B cell (primary cell): ENCODE results near the gene CELF6. TPM values are rescaled to one million over a fixed set of nuclear protein-coding genes. Genes with fewer than 3 reads are reported as not detected.

Experiments
- ATAC-seq: fragments of 200-7000 bp; cut with Tn5 transposase; one replicate; pipeline ENCODE4 v1.10.0; 2021; ENCODE audit warnings: low read depth, mild to moderate bottlenecking, moderate number of reproducible peaks, moderate library complexity
- CTCF ChIA-PET: fragments of 350-600 bp; sonication (Branson Sonifier 250); formaldehyde crosslinking; loops from one replicate; lab custom pipeline; 2021; ENCODE audit warnings: antibody characterized with exemption, inconsistent platforms; lab: Charles Lee
- POLR2A ChIA-PET: fragments of 350-600 bp; sonication (Branson Sonifier 250); formaldehyde crosslinking; loops from one replicate; lab custom pipeline; 2021; ENCODE audit warnings: antibody characterized with exemption; lab: Charles Lee
- DNase-seq: peaks from one replicate; pipeline ENCODE4 v3.0.0; 2013
- H2AFZ ChIP-seq: 2 replicates; pipeline ENCODE4 v1.6.1; 2012; ENCODE audit warnings: mild to moderate bottlenecking, low read depth, low read length; ENCODE audit not compliant: insufficient read depth, poor library complexity, severe bottlenecking
- H3K27ac ChIP-seq, 2 donors: 1 replicate in 1 of 2; 2 replicates in 1 of 2; pipeline ENCODE4 v1.5.1; 2012 to 2013; ENCODE audit warnings: low read length in 2 of 2, mild to moderate bottlenecking in 2 of 2, moderate library complexity in 1 of 2
- H3K27me3 ChIP-seq, 4 experiments: fragments of 200-600 bp in 1 of 4; sonication (generic) in 1 of 4; replicated peaks in 1 of 4; 1 replicate in 2 of 4; 2 replicates in 2 of 4; pipeline versions ENCODE4 v1.6.1 to v1.7.0; 2013 to 2016; ENCODE audit warnings: low read length in 3 of 4, mild to moderate bottlenecking in 2 of 4, mixed read lengths in 1 of 4, moderate library complexity in 1 of 4; ENCODE audit not compliant: insufficient read depth in 4 of 4, control insufficient read depth in 3 of 4; ENCODE audit errors: control extremely low read depth in 1 of 4
- H3K36me3 ChIP-seq, 2 experiments: replicated peaks in 1 of 2; 1 replicate in 1 of 2; 2 replicates in 1 of 2; pipeline versions ENCODE4 v1.6.1 to v1.7.1; 2013; ENCODE audit warnings: low read length in 1 of 2; ENCODE audit not compliant: insufficient read depth in 2 of 2, control insufficient read depth in 1 of 2; ENCODE audit errors: control extremely low read depth in 1 of 2, extremely low read depth in 1 of 2
- H3K4me1 ChIP-seq, 2 donors: fragments of 200-600 bp in 1 of 2; sonication (generic) in 1 of 2; 1 replicate in 1 of 2; 2 replicates in 1 of 2; pipeline versions ENCODE4 v1.5.1 to v1.6.1; 2013 to 2017; ENCODE audit warnings: low read length in 2 of 2; ENCODE audit not compliant: control insufficient read depth in 2 of 2, insufficient read depth in 2 of 2
- H3K4me2 ChIP-seq: replicated peaks from 2 replicates; pipeline ENCODE3; 2012; ENCODE audit warnings: mild to moderate bottlenecking, low read depth, low read length; ENCODE audit not compliant: poor library complexity, severe bottlenecking
- H3K4me3 ChIP-seq, 5 experiments: fragments of 200-600 bp in 1 of 5; sonication (generic) in 1 of 5; 1 replicate in 3 of 5; 2 replicates in 2 of 5; pipeline versions ENCODE4 v1.5.1 to v1.7.0; 2011 to 2016; ENCODE audit warnings: low read length in 4 of 5, mild to moderate bottlenecking in 4 of 5, low read depth in 2 of 5, control low read depth in 1 of 5, moderate library complexity in 1 of 5; ENCODE audit not compliant: insufficient read depth in 1 of 5; ENCODE audit errors: control extremely low read depth in 1 of 5, extremely low read depth in 1 of 5
- H3K79me2 ChIP-seq: fragments of 200-600 bp; sonication (generic); one replicate; pipeline ENCODE4 v1.6.0; 2016; ENCODE audit warnings: low read length; ENCODE audit not compliant: control insufficient read depth, insufficient read depth
- H3K9ac ChIP-seq: fragments of 200-600 bp; sonication (generic); 2 replicates; pipeline ENCODE4 v1.6.1; 2017; ENCODE audit warnings: mild to moderate bottlenecking, low read length, moderate library complexity
- H3K9me3 ChIP-seq, 3 donors: one replicate each; pipeline versions ENCODE4 v1.6.1 to v1.7.1; 2013; ENCODE audit warnings: low read length in 2 of 3; ENCODE audit not compliant: control insufficient read depth in 2 of 3, insufficient read depth in 1 of 3; ENCODE audit errors: control extremely low read depth in 1 of 3
- H4K20me1 ChIP-seq: 2 replicates; pipeline ENCODE4 v1.6.0; 2012; ENCODE audit warnings: mild to moderate bottlenecking, low read length; ENCODE audit not compliant: insufficient read depth, control insufficient read depth, poor library complexity, severe bottlenecking
- H3K27ac Mint-ChIP-seq: one replicate; pipeline ENCODE4 v1.8.0; 2021; ENCODE audit warnings: mixed read lengths
- H3K27me3 Mint-ChIP-seq: one replicate; pipeline ENCODE4 v1.8.0; 2021; ENCODE audit warnings: mixed read lengths
- H3K4me1 Mint-ChIP-seq: one replicate; pipeline ENCODE4 v1.8.0; 2021; ENCODE audit warnings: mixed read lengths
- H3K4me3 Mint-ChIP-seq: one replicate; pipeline ENCODE4 v1.8.0; 2021; ENCODE audit warnings: mixed read lengths
- H3K9me3 Mint-ChIP-seq: one replicate; pipeline ENCODE4 v1.8.0; 2022; ENCODE audit warnings: mixed read lengths; ENCODE audit not compliant: insufficient read depth
- EZH2 ChIP-seq: IDR thresholded peaks from 2 replicates; pipeline ENCODE4 v1.6.1; 2012; ENCODE audit warnings: borderline replicate concordance, low read depth, mild to moderate bottlenecking, moderate library complexity, low read length; ENCODE audit not compliant: insufficient read depth, poor library complexity, severe bottlenecking
- WGBS: methylation state at CpG from one replicate; pipeline ENCODE4 v1.1.5; 2013; ENCODE audit warnings: missing lambda C conversion rate; ENCODE audit not compliant: insufficient coverage; 5-methylcytosine and 5-hydroxymethylcytosine counted together
- intact Hi-C: fragments of 100-400 bp; cut with micrococcal nuclease; formaldehyde crosslinking; loops from one replicate; pipeline ENCODE4 v1.10.0; 2022
- polyA plus RNA-seq: library from polyadenylated mRNA; depleted of rRNA; stranded (reverse); fragments of >200 nt; gene quantifications from 2 replicates; pipeline ENCODE4 v1.2.3, GENCODE V29; 2012
- total RNA-seq, 2 donors: library from RNA; stranded (reverse); fragments of 120-200 nt in 1 of 2; gene quantifications; 1 replicate in 1 of 2; 2 replicates in 1 of 2; pipeline versions ENCODE4 v1.2.3 to v1.2.4, GENCODE V29; 2013 to 2022
- TF ChIP-seq, protein P1 (sequence below): fragments of 200-600 bp; IDR thresholded peaks from one replicate; pipeline ENCODE4 v1.8.0; 2022; ENCODE audit warnings: antibody characterized with exemption, mild to moderate bottlenecking

The CELF6 gene
- total and polyA plus RNA-seq, 2 donors (not counting 1 experiment from before 2014, with no cell fraction given) = 5.3 to 8.5 TPM

DNA sequence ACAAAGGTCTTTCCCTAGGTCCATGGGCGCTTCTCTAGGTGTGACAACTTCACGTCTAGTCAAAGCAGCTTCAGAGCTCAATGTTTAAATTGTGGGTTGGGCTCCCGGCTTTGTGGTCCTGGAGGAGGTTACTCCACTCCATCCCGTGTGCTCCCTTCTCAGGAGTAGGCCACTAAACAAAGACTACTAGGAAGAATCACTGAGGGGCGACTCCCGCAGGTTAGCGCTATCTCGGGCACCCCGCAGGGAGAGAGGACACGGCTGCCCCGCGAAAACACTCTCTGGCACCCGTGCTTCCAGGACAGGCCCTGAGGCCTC, 48.1 kb downstream of the CELF6 start:
- Mint-ChIP-seq H3K4me1 (peaks cover 38% of the 10 kb centered on the region), H3K27ac (peak overlapping the region; percentile 91), H3K4me3 (peak overlapping the region; percentile 89), H3K27me3 (no peaks in the 10 kb centered on the region), H3K9me3 (no peaks in the 10 kb centered on the region)
- H3K4me3 ChIP-seq = peak overlapping the region; percentile 53 to 88 (median 82)
- peaks cover under 1 to 19% of the 10 kb centered on the region in 2 experiments for H3K36me3 ChIP-seq
- peaks cover 16 to 23% of the 10 kb centered on the region in 2 donors for H3K4me1 ChIP-seq
- POLR2A ChIA-PET = interaction anchor here (0.6 kb wide), 1 partner anchor 42 kb away, joined by 4 read pairs; no protein-coding TSS in a partner anchor
- DNase-seq (no peak), ATAC-seq (no peak)
- peak overlapping the region; percentile 93 for H3K9ac ChIP-seq
- intact Hi-C loops = loop anchor here (1.0 to 2.0 kb wide), 8 partner anchors 44 to 511 kb away; partner anchors contain the start of genes ADPGK, BBS4, CELF6 and HIGD2B
- peaks cover 9% of the 10 kb centered on the region for H3K79me2 ChIP-seq
- no peaks in the 10 kb centered on the region for H3K27me3 ChIP-seq
- CTCF ChIA-PET = interaction anchor here (0.6 kb wide), 1 partner anchor 72 kb away, joined by 3 read pairs; no protein-coding TSS in a partner anchor
- no peak for TF ChIP-seq EZH2
- TF ChIP-seq, protein P1, sequence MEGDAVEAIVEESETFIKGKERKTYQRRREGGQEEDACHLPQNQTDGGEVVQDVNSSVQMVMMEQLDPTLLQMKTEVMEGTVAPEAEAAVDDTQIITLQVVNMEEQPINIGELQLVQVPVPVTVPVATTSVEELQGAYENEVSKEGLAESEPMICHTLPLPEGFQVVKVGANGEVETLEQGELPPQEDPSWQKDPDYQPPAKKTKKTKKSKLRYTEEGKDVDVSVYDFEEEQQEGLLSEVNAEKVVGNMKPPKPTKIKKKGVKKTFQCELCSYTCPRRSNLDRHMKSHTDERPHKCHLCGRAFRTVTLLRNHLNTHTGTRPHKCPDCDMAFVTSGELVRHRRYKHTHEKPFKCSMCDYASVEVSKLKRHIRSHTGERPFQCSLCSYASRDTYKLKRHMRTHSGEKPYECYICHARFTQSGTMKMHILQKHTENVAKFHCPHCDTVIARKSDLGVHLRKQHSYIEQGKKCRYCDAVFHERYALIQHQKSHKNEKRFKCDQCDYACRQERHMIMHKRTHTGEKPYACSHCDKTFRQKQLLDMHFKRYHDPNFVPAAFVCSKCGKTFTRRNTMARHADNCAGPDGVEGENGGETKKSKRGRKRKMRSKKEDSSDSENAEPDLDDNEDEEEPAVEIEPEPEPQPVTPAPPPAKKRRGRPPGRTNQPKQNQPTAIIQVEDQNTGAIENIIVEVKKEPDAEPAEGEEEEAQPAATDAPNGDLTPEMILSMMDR = no peak
- peaks cover 5% of the 10 kb centered on the region for H4K20me1 ChIP-seq
- 2% methylated on average over 11 of the region's 13 CpGs for WGBS
- H3K4me2 ChIP-seq = peak overlapping the region; percentile 90
- H3K9me3 ChIP-seq = no peaks in the 10 kb centered on the region
- H3K27ac ChIP-seq = peak overlapping the region; percentile 71 to 80
- peak overlapping the region; percentile 92 for H2AFZ ChIP-seq

DNA sequence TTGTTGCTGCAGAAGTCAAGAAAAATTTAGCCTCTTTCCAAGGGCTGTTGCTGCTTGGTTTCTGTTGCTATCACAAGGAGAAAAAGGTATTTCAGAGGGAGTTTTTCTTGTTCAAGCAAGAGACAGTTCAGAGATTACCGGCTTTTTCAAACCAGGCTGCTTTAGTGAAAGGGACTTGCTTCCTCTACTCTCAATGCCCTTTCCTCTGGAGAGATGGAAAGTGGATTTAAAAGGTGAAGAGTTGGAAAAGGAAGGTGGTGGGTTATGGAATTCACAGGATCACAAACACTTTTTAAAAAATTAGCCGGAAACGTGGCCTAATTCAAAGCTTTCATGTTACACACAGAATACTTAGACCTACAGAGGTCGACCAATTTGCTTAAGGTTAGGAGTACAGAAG, 48.7 kb downstream of the CELF6 start:
- Histone ChIP-seq H3K4me3 (peak overlapping the region in 1 of 5 experiments; percentile 78), H3K27me3 (no peaks in the 10 kb centered on the region), H4K20me1 (peaks cover 5% of the 10 kb centered on the region), H3K4me2 (peak overlapping the region; percentile 90), H3K36me3 (peaks cover 6 to 25% of the 10 kb centered on the region in 2 experiments), H3K27ac (peak overlapping the region in 1 of 2 donors; percentile 80), H3K79me2 (peaks cover 9% of the 10 kb centered on the region), H3K9me3 (no peaks in the 10 kb centered on the region), H3K9ac (peak overlapping the region; percentile 93), H2AFZ (peak overlapping the region; percentile 92), H3K4me1 (peaks cover 16 to 23% of the 10 kb centered on the region in 2 donors)
- TF ChIP-seq, protein P1 = no peak
- no peak for TF ChIP-seq EZH2
- DNase-seq (no peak), ATAC-seq (no peak)
- POLR2A ChIA-PET = interaction anchor here (0.6 kb wide), 1 partner anchor 41 kb away, joined by 4 read pairs; no protein-coding TSS in a partner anchor
- peaks cover 38% of the 10 kb centered on the region for H3K4me1 Mint-ChIP-seq
- H3K9me3 Mint-ChIP-seq = no peaks in the 10 kb centered on the region
- intact Hi-C loops = no loop called here
- CTCF ChIA-PET = interaction anchor here (0.6 kb wide), 1 partner anchor 71 kb away, joined by 3 read pairs; no protein-coding TSS in a partner anchor
- H3K27me3 Mint-ChIP-seq = no peaks in the 10 kb centered on the region
- WGBS = no CpG with 5 or more reads among the region's 4 CpGs
- H3K4me3 Mint-ChIP-seq = peak overlapping the region; percentile 89
- H3K27ac Mint-ChIP-seq = peak overlapping the region; percentile 27
